K562 (cell line): ENCODE measurements around the gene MEIOB. TPM values are rescaled to one million over a fixed set of nuclear protein-coding genes. Genes with fewer than 3 reads are reported as not detected.
A peak's percentile ranks its signal among the peaks of the same experiment; 100 is the strongest.

Experiments used
- ARID2 ChIP-seq: fragments of 450-650 bp; IDR thresholded peaks from 2 replicates; pipeline ENCODE4 v1.6.1; 2017; ENCODE audit warnings: antibody characterized with exemption, mild to moderate bottlenecking
- BHLHE40 ChIP-seq: IDR thresholded peaks from 2 replicates; pipeline ENCODE4 v1.6.1; 2011; ENCODE audit warnings: low read length, improper control_type of control experiment
- BRF1 ChIP-seq: IDR thresholded peaks from 3 replicates; pipeline ENCODE4 v1.6.1; 2011; ENCODE audit warnings: borderline replicate concordance, mild to moderate bottlenecking; ENCODE audit not compliant: insufficient read length; ENCODE audit errors: extremely low read depth
- CHCHD3 ChIP-seq: fragments of 250-450 bp; sonication (Bioruptor Pico); IDR thresholded peaks from 2 replicates; pipeline ENCODE4 v2.1.2; 2022; ENCODE audit warnings: mild to moderate bottlenecking
- E4F1 ChIP-seq: fragments of 250-450 bp; sonication (Bioruptor Pico); IDR thresholded peaks from 2 replicates; pipeline ENCODE4 v1.5.0; 2021; ENCODE audit warnings: mild to moderate bottlenecking, borderline replicate concordance
- ETV1 ChIP-seq: fragments of 450-650 bp; conservative IDR thresholded peaks from 2 replicates; pipeline ENCODE4 v1.6.1; 2016; ENCODE audit warnings: missing genetic modification characterization, control low read depth, low read depth, missing compliant biosample characterization
- JUN ChIP-seq, 2 experiments: sonication (generic) in 1 of 2; formaldehyde crosslinking in 1 of 2; IDR thresholded peaks; 2 replicates each; pipeline versions ENCODE4 v1.6.1 to v1.8.0; 2012 to 2022; ENCODE audit warnings: borderline replicate concordance in 2 of 2, mild to moderate bottlenecking in 2 of 2, improper control_type of control experiment in 1 of 2, low read depth in 1 of 2, low read length in 1 of 2, missing genetic modification reagents in 1 of 2
- NCOA6 ChIP-seq: fragments of 450-650 bp; IDR thresholded peaks from 2 replicates; pipeline ENCODE4 v1.6.1; 2017; ENCODE audit warnings: mild to moderate bottlenecking
- PHF8 ChIP-seq: fragments of 200-600 bp; sonication (generic); IDR thresholded peaks from 2 replicates; pipeline ENCODE4 v1.6.1; 2012; ENCODE audit warnings: mixed run types, mild to moderate bottlenecking, inconsistent platforms, low read length, moderate library complexity, borderline replicate concordance
- POLR2A ChIP-seq: fragments of 450-650 bp; conservative IDR thresholded peaks from 2 replicates; pipeline ENCODE4 v1.6.1; 2016
- PPARD ChIP-seq: fragments of 250-450 bp; sonication (Bioruptor Pico); IDR thresholded peaks from 2 replicates; pipeline ENCODE4 v1.8.0; 2022; ENCODE audit warnings: inconsistent platforms, mild to moderate bottlenecking, moderate library complexity
- RAD21 ChIP-seq, 2 experiments: fragments of 250-450 bp in 1 of 2; fragments of 450-650 bp in 1 of 2; sonication (Bioruptor Pico) in 1 of 2; formaldehyde crosslinking in 1 of 2; IDR thresholded peaks in 1 of 2; conservative IDR thresholded peaks in 1 of 2; 2 replicates each; pipeline versions ENCODE4 v1.4.0 to v1.8.0; 2020 to 2022; ENCODE audit warnings: mild to moderate bottlenecking in 2 of 2, moderate library complexity in 1 of 2
- RB1 ChIP-seq: fragments of 450-650 bp; IDR thresholded peaks from 2 replicates; pipeline ENCODE4 v1.6.1; 2017; ENCODE audit warnings: low read depth, mild to moderate bottlenecking
- RBM17 ChIP-seq: fragments of 200-400 bp; formaldehyde crosslinking; IDR thresholded peaks from 2 replicates; pipeline ENCODE4 v1.6.1; 2017; ENCODE audit warnings: low read depth, mild to moderate bottlenecking, low read length, borderline replicate concordance
- SMAD1 ChIP-seq: fragments of 150-350 bp; IDR thresholded peaks from 2 replicates; pipeline ENCODE4 v1.6.1; 2014; ENCODE audit warnings: low read length, low read depth; ENCODE audit not compliant: partially characterized antibody
- TBL1XR1 ChIP-seq, 2 experiments: IDR thresholded peaks; 2 replicates each; pipeline ENCODE4 v1.6.1; 2012; ENCODE audit warnings: improper control_type of control experiment in 2 of 2, low read length in 2 of 2, mild to moderate bottlenecking in 1 of 2
- THRB ChIP-seq: fragments of 450-650 bp; formaldehyde crosslinking; conservative IDR thresholded peaks from 2 replicates; pipeline ENCODE4 v1.4.0; 2022; ENCODE audit warnings: mild to moderate bottlenecking, missing genetic modification characterization
- TOE1 ChIP-seq, 2 experiments: fragments of 450-650 bp in 1 of 2; sonication (generic) in 1 of 2; formaldehyde crosslinking in 1 of 2; IDR thresholded peaks; 2 replicates each; pipeline versions ENCODE4 v1.7.1 to v1.8.0; 2016 to 2022; ENCODE audit warnings: borderline replicate concordance in 2 of 2, mild to moderate bottlenecking in 2 of 2, antibody characterized with exemption in 1 of 2, inconsistent platforms in 1 of 2, low read depth in 1 of 2, missing genetic modification reagents in 1 of 2, moderate library complexity in 1 of 2
- ZBTB1 ChIP-seq: sonication (generic); formaldehyde crosslinking; IDR thresholded peaks from 2 replicates; pipeline ENCODE4 v1.8.1; 2023; ENCODE audit warnings: missing genetic modification reagents, low read depth, mild to moderate bottlenecking, borderline replicate concordance
- ZFP36 ChIP-seq: fragments of 150-350 bp; IDR thresholded peaks from 2 replicates; pipeline ENCODE4 v1.6.1; 2018; ENCODE audit warnings: low read length, low read depth; ENCODE audit not compliant: partially characterized antibody
- ZNF24 ChIP-seq: fragments of 450-650 bp; IDR thresholded peaks from 2 replicates; pipeline ENCODE4 v1.6.1; 2016
- polyA plus RNA-seq, 8 experiments: library from polyadenylated mRNA; depleted of rRNA in 4 of 8; stranded (reverse) in 5 of 8; unstranded in 3 of 8; fragments of >200 nt; fragmentation: Nextera tagmentation in 2 of 8; fragmentation: Illumina TruSeq in 1 of 8; extraction: Ambion mirVana in 2 of 8; extraction: Trizol in 1 of 8; gene quantifications; 2 replicates each; pipeline versions ENCODE4 v1.2.1 to v1.2.3, GENCODE V29; 2011 to 2014; ENCODE audit warnings: inconsistent platforms in 1 of 8, missing spikeins in 1 of 8
- total RNA-seq, 7 experiments: library from RNA; depleted of rRNA in 6 of 7; stranded (reverse); fragments of >200 nt in 6 of 7; fragmentation: Illumina TruSeq in 2 of 7; extraction: Trizol in 2 of 7; gene quantifications; 2 replicates each; pipeline versions ENCODE4 v1.2.1 to v1.2.3, GENCODE V29; 2011 to 2021; ENCODE audit warnings: low replicate concordance in 1 of 7
- TF ChIP-seq, protein P1 (sequence below): sonication (generic); formaldehyde crosslinking; IDR thresholded peaks from 2 replicates; pipeline ENCODE4 v1.8.0; 2022; ENCODE audit warnings: mild to moderate bottlenecking, missing genetic modification reagents, borderline replicate concordance

MEIOB gene
- total and polyA plus RNA-seq, 9 of the 15 experiments (the other 6 are each of a cell fraction or from before 2014, with no cell fraction given), result 25.4 to 203 (median 97.6) TPM

DNA sequence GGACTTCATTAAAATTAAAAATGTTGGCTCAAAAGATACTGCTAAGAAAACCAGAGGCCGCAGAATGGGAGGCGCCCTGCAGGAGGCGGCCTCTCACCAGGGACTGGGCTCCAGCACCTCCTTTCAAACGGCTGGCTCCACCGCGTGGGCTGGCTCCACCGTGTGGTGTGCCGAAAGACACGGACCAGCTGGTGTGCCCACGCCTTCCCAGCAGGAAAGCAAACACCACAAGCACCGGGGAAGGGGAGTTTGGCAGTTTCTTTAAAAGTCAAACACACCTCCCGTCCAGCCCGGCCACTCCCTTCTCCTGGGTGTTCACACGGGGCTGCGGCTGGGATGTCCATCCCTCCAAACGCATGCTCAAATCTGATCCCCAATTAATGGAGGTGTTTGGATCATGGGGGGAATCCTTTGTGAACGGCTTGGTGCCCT is 59.2 kb downstream of the MEIOB start (continued):
- TF ChIP-seq E4F1 (no peak), BRF1 (no peak), PPARD (no peak), TBL1XR1 (IDR thresholded peaks at IDR 0.05; ENCODE audit: low read length in 2 of 2) (no peak), THRB (CRISPR knock-in tag) (no peak), BHLHE40 (0 out of 2 replicates have a peak, but pooled peaks have one; percentile 30), RAD21 (CRISPR knock-in tag; conservative IDR thresholded peaks at IDR 0.05 in 1 of 2, IDR thresholded peaks at IDR 0.05 in 1 of 2) (peak; percentile 64 to 85), RB1 (peak; percentile 52; the same call in 1 of the 2 replicates), NCOA6 (no peak), POLR2A (no peak), ETV1 (tag) (0 out of 2 replicates have a peak, but pooled peaks have one; percentile 14), ARID2 (no peak), SMAD1 (no peak), JUN (IDR thresholded peaks at IDR 0.05; ENCODE audit: borderline replicate concordance, low read depth, low read length) (no peak), JUN (CRISPR knock-in tag; IDR thresholded peaks at IDR 0.05; ENCODE audit: borderline replicate concordance) (no peak), RBM17 (no peak), TOE1 (IDR thresholded peaks at IDR 0.05; ENCODE audit: borderline replicate concordance) (no peak), TOE1 (CRISPR knock-in tag; IDR thresholded peaks at IDR 0.05; ENCODE audit: borderline replicate concordance, low read depth) (no peak), ZBTB1 (CRISPR knock-in tag) (no peak), ZFP36 (peak; percentile 6), CHCHD3 (CRISPR knock-in tag) (no peak), ZNF24 (no peak), PHF8 (no peak)
- TF ChIP-seq, protein P1, sequence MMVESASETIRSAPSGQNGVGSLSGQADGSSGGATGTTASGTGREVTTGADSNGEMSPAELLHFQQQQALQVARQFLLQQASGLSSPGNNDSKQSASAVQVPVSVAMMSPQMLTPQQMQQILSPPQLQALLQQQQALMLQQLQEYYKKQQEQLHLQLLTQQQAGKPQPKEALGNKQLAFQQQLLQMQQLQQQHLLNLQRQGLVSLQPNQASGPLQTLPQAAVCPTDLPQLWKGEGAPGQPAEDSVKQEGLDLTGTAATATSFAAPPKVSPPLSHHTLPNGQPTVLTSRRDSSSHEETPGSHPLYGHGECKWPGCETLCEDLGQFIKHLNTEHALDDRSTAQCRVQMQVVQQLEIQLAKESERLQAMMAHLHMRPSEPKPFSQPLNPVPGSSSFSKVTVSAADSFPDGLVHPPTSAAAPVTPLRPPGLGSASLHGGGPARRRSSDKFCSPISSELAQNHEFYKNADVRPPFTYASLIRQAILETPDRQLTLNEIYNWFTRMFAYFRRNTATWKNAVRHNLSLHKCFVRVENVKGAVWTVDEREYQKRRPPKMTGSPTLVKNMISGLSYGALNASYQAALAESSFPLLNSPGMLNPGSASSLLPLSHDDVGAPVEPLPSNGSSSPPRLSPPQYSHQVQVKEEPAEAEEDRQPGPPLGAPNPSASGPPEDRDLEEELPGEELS (CRISPR knock-in tag), result no peak
